Immature natural killer cell (primary cell): Measurements from ENCODE around the gene ADRB2. TPM values are rescaled to one million over a fixed set of nuclear protein-coding genes. Genes with fewer than 3 reads are reported as not detected.

ENCODE experiments used
- DNase-seq, 3 donors: peaks; one replicate each; pipeline ENCODE4 v3.0.0; 2022; ENCODE audit warnings: mixed read lengths in 1 of 3
- H3K27ac Mint-ChIP-seq, 6 donors: one replicate each; pipeline ENCODE4 v1.8.0; 2020; ENCODE audit warnings: mixed read lengths in 6 of 6, mild to moderate bottlenecking in 5 of 6, inconsistent platforms in 4 of 6, moderate library complexity in 3 of 6
- H3K27me3 Mint-ChIP-seq, 3 donors: one replicate each; pipeline ENCODE4 v1.8.0; 2020 to 2021; ENCODE audit warnings: low read depth in 3 of 3, mild to moderate bottlenecking in 3 of 3, mixed read lengths in 3 of 3, moderate library complexity in 3 of 3, inconsistent platforms in 1 of 3
- H3K36me3 Mint-ChIP-seq, 3 donors: one replicate each; pipeline ENCODE4 v1.8.0; 2020; ENCODE audit warnings: mixed read lengths in 3 of 3, inconsistent platforms in 2 of 3, mild to moderate bottlenecking in 2 of 3
- H3K4me1 Mint-ChIP-seq, 2 donors: one replicate each; pipeline ENCODE4 v1.8.0; 2020; ENCODE audit warnings: inconsistent platforms in 2 of 2, mild to moderate bottlenecking in 2 of 2, mixed read lengths in 2 of 2, moderate library complexity in 1 of 2
- H3K4me3 Mint-ChIP-seq, 5 donors: one replicate each; pipeline ENCODE4 v1.8.0; 2020; ENCODE audit warnings: mild to moderate bottlenecking in 5 of 5, mixed read lengths in 5 of 5, inconsistent platforms in 3 of 5, moderate library complexity in 3 of 5
- H3K9me3 Mint-ChIP-seq, 6 donors: one replicate each; pipeline ENCODE4 v1.8.0; 2020; ENCODE audit warnings: mild to moderate bottlenecking in 6 of 6, mixed read lengths in 6 of 6, inconsistent platforms in 4 of 6, moderate library complexity in 3 of 6
- polyA plus RNA-seq, 3 donors: library from polyadenylated mRNA; unstranded; fragments of 300-500 nt; fragmentation: Illumina TruSeq; gene quantifications; one replicate each; pipeline ENCODE4 v1.2.3, GENCODE V29; 2021

ADRB2 gene
- polyA plus RNA-seq, 3 donors from 2014 or later = 34.4 to 65.2 (median 54.1) TPM

DNA sequence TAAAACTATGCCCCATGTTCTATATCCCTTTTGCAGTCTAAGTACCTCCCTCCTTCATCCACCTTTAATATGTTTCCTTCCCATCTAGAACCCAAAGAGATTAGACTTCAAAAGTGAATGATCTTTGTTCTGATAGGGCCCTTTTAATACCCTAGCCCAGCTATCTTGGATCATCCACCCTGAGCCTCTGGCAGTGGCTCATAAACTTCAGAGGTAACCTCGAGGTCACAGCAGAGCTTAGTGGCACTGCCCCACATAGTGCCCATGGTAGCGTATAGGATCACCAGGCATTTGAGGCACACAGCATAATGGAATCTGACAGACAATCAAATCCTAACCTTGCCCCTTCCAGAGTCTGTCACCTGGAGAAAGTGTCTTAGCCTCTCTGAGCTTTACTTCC lies 15.8 kb downstream of the ADRB2 start:
- peaks cover 10 to 28% (median 15%) of the 10 kb centered on the region in 3 donors for H3K36me3 Mint-ChIP-seq
- peak overlapping the region; percentile 25 to 83 (median 58) for H3K4me3 Mint-ChIP-seq
- DNase-seq = no peak
- H3K9me3 Mint-ChIP-seq = no peaks in the 10 kb centered on the region
- H3K27ac Mint-ChIP-seq = peak overlapping the region; percentile 92 to 97 (median 97)
- H3K27me3 Mint-ChIP-seq = peaks cover 0 to 10% (median 6%) of the 10 kb centered on the region in 3 donors
- H3K4me1 Mint-ChIP-seq = peaks cover 93 to 99% of the 10 kb centered on the region in 2 donors

DNA sequence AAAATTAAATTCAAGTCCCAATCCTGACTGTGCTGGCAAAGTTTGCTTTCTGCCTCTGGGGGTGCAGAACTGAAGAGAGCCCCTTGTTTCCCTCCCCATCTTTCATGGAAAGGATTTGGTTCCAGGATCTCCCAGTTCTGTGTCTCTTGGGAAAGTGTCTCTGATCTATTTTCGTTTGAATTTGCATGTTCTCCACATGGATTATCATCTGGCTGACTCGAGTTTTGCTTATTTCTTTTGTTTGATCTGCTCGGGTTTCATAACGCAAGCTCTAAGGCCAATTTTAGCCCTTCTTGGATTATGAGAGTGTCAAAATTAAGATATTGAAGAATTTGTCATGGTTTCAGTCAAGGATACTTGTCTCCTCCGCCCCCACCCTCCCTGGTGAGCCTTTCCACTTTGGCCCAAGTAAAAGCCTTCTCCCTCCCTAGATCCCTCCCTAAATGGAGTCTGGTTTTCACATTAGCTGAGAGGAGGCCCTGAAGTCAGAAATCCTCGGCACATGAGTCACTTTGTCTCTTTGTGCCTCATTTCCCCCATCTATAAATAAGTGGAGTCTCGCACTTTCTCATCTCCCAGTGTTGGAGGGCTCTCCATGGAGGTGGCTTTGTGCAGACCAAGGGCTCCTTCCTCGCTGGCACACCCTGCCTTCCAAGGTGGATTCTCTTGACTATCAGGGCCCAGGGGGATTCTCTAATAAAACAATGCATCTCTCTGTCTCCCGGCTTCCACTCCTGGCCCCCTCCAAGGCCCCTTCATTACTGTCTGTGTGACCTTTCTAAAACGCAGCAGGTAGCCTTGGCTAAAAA lies 17.3 kb downstream of the ADRB2 start:
- Mint-ChIP-seq H3K27ac (peak overlapping the region; percentile 92 to 97 (median 97)), H3K27me3 (peaks cover 4 to 13% (median 9%) of the 10 kb centered on the region in 3 donors), H3K4me1 (peaks cover 91 to 100% of the 10 kb centered on the region in 2 donors), H3K4me3 (peak overlapping the region; percentile 26 to 83 (median 57)), H3K36me3 (peaks cover 14 to 27% (median 15%) of the 10 kb centered on the region in 3 donors), H3K9me3 (peaks cover 0 to 1% (median 0%) of the 10 kb centered on the region in 6 donors)
- no peak for DNase-seq

DNA sequence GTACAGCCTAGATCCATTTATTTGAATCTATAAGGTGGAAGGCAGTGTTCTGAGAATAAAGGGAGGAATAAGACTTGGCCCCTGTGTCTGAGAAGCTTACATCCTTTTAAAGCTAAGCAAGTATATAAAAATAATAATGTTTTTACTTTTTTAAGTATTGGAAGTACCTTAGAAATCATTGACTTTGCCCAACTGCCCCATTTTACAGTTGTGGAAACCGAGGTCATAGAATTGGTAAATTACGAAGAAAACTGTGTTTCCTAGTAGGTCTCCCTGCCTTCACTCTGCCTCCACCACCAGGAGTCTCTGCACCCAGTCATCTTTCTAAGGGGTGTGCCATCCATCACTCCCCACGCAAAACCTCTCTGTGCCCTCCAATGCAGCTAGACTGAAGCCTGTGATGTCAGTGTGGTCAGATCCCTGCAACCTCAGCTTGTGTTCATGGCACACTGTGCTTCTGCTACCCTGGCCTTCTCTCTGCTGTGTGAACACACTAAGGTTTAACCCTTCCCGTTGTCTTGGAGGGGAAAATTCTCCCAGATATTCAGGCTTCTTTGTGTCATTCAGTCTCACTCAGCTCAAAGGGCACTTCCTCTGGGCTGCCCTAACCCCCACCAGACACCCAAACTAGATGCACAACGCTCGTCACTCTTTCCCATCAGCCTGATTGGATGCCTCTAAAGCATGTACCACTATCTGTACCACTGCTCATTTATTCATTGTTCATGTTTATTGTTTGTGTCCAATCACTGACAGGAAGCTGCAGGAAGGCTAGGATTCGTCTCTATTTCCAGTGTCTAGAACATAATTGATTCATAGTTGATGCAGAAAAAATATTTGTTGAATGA lies 18.2 kb downstream of the ADRB2 start:
- peak; percentile 86 to 88 (median 86) for DNase-seq
- H3K36me3 Mint-ChIP-seq = peaks cover 14 to 28% (median 15%) of the 10 kb centered on the region in 3 donors
- H3K4me3 Mint-ChIP-seq = peak overlapping the region; percentile 68 to 83 (median 74)
- H3K27me3 Mint-ChIP-seq = peaks cover 4 to 13% (median 13%) of the 10 kb centered on the region in 3 donors
- peaks cover 92 to 100% of the 10 kb centered on the region in 2 donors for H3K4me1 Mint-ChIP-seq
- H3K27ac Mint-ChIP-seq = peak overlapping the region; percentile 92 to 97 (median 97)
- peaks cover 0 to 1% (median 0%) of the 10 kb centered on the region in 6 donors for H3K9me3 Mint-ChIP-seq

GRCh38 chr5:148846930-148847329 lies 20.5 kb downstream of the ADRB2 start:
- Mint-ChIP-seq H3K4me3 (peak overlapping the region; percentile 31 to 85 (median 56)), H3K36me3 (peaks cover 12 to 29% (median 19%) of the 10 kb centered on the region in 3 donors), H3K27me3 (peaks cover 4 to 15% (median 13%) of the 10 kb centered on the region in 3 donors), H3K4me1 (peaks cover 96 to 100% of the 10 kb centered on the region in 2 donors), H3K9me3 (peaks cover 0 to 1% (median 0%) of the 10 kb centered on the region in 6 donors), H3K27ac (peak overlapping the region; percentile 92 to 98 (median 97))
- DNase-seq = no peak

DNA sequence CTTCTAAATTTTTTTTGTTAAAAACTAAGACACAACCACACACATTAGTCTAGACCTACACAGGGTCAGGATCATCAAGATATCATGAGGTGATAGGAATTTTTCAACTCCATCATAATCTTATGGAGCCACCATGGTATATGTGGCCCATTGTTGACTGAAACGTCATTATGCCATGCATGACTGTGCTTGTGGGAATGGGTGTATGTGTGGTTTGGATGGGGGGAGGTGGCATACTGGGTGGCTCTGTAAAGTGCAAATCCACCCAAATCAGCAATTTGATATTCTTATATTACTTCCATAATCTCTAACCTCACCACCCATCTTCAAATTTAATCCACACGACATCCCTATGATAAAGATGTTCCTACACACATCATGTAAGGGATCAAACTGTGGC lies 21.0 kb downstream of the ADRB2 start:
- DNase-seq = peak in 2 of 3 donors; percentile 48 to 54
- Mint-ChIP-seq H3K4me1 (peaks cover 96 to 100% of the 10 kb centered on the region in 2 donors), H3K27ac (peak overlapping the region; percentile 97 to 100 (median 100)), H3K27me3 (peaks cover 4 to 15% (median 13%) of the 10 kb centered on the region in 3 donors), H3K4me3 (peak overlapping the region; percentile 61 to 97 (median 88)), H3K9me3 (peaks cover 0 to 1% (median 0%) of the 10 kb centered on the region in 6 donors), H3K36me3 (peaks cover 12 to 27% (median 19%) of the 10 kb centered on the region in 3 donors)

GRCh38 chr5:148848393-148849031 lies 22.1 kb downstream of the ADRB2 start:
- peak overlapping the region; percentile 97 to 100 (median 100) for H3K27ac Mint-ChIP-seq
- H3K9me3 Mint-ChIP-seq = peaks cover 0 to 1% (median 0%) of the 10 kb centered on the region in 6 donors
- H3K4me3 Mint-ChIP-seq = peak overlapping the region; percentile 84 to 97 (median 92)
- peaks cover 96 to 100% of the 10 kb centered on the region in 2 donors for H3K4me1 Mint-ChIP-seq
- peak; percentile 78 to 80 (median 78) for DNase-seq
- H3K36me3 Mint-ChIP-seq = peaks cover 12 to 27% (median 19%) of the 10 kb centered on the region in 3 donors
- peaks cover 4 to 15% (median 13%) of the 10 kb centered on the region in 3 donors for H3K27me3 Mint-ChIP-seq

- peaks cover 4 to 15% (median 13%) of the 10 kb centered on the region in 3 donors for H3K27me3 Mint-ChIP-seq
- H3K36me3 Mint-ChIP-seq = peaks cover 12 to 27% (median 19%) of the 10 kb centered on the region in 3 donors
- H3K4me3 Mint-ChIP-seq = peak overlapping the region; percentile 84 to 97 (median 92)
- peak overlapping the region; percentile 97 to 100 (median 100) for H3K27ac Mint-ChIP-seq
- peaks cover 0 to 1% (median 0%) of the 10 kb centered on the region in 6 donors for H3K9me3 Mint-ChIP-seq
- peaks cover 96 to 100% of the 10 kb centered on the region in 2 donors for H3K4me1 Mint-ChIP-seq
- peak; percentile 82 to 84 (median 84) for DNase-seq
These were observed 23.1 kb downstream of the ADRB2 start for GRCh38 chr5:148849461-148849860.

DNA sequence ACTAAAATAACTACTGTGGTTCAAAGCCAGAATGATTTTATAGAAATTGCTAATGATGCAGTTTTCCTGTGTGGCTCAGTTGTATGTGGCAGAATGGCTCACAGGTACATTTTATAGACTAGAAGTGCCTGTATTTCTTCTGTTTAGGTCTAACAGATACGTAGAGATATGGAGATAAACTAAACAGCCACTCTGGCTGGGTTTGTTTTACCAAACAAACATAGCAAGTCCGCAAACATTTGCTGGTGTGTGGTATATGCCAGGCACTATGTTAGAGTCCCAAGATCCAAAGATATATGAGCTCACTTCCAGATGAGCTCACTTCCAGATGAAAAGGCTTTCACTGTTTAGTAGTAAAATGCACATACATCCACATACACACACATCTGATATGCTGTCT lies 24.4 kb downstream of the ADRB2 start:
- Mint-ChIP-seq H3K36me3 (peaks cover 10 to 24% (median 18%) of the 10 kb centered on the region in 3 donors), H3K9me3 (peaks cover 0 to 1% (median 0%) of the 10 kb centered on the region in 6 donors), H3K27ac (peak overlapping the region; percentile 97 to 100 (median 100)), H3K4me3 (peak overlapping the region; percentile 76 to 95 (median 88)), H3K4me1 (peaks cover 97 to 100% of the 10 kb centered on the region in 2 donors), H3K27me3 (peaks cover 7 to 13% (median 10%) of the 10 kb centered on the region in 3 donors)
- DNase-seq = no peak

DNA sequence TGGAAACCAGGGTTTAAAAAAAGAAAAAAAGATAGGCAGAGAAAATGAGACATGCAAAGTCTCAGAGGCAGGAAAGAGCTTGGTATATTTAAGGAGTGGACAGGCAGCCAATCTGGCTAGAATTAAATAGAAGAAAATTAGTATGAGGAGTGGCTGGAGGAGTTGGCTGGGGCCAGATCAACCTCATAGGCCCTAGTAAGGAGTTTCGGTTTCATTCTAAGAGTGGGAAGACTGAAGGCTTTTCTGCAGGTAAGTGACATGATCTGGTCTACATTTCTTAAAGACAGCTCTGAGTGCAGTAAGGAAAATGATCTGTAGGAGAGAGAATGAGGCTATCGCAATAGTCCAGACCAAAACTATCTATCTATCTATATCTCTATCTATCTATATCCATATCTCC lies 27.5 kb downstream of the ADRB2 start:
- Mint-ChIP-seq H3K36me3 (peaks cover 6 to 26% (median 10%) of the 10 kb centered on the region in 3 donors), H3K27ac (peak overlapping the region; percentile 91 to 100 (median 99)), H3K27me3 (peaks cover 3 to 9% (median 6%) of the 10 kb centered on the region in 3 donors), H3K4me1 (peaks cover 100% of the 10 kb centered on the region in 2 donors), H3K9me3 (no peaks in the 10 kb centered on the region), H3K4me3 (peak overlapping the region; percentile 52 to 95 (median 81))
- no peak for DNase-seq

DNA sequence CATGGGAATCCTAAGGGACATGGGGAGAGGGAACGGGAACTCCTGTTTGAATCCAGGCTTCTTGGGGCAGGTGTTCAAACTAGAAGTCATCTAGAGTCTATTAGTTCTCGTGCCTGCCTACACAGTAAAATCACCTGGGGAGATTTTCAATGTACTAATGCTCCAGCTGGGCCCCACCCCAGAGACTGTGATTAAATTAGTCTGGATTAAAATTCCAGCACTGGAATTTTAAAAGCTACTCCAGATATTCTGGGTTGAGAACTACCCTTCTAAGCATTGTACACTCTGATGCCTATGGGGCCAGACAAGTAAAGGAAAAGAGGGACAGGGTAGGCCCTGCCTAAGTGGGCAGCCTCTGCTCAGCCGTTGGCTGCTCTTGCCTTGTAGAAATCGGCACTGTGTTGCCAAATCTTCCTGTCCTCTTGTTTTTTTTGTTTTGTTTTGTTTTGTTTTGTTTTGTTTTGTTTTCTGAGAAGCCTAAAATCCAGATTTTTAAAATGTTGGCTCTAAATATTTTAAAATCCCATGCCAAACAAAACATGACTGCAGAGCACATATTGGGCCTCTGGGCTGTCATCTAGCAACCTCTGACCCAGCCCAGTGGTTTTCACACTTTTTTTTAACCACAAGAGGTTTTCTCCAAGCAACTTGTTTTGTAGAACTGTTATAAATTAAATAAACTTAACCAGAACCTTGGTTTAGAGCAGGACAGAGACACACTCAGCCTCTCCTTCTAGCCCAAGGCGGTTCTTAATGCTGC lies 29.0 kb downstream of the ADRB2 start:
- Mint-ChIP-seq H3K9me3 (no peaks in the 10 kb centered on the region), H3K4me3 (peak overlapping the region; percentile 68 to 95 (median 81)), H3K27ac (peak overlapping the region; percentile 95 to 100 (median 98)), H3K4me1 (peaks cover 100% of the 10 kb centered on the region in 2 donors), H3K27me3 (peaks cover 3 to 6% (median 4%) of the 10 kb centered on the region in 3 donors), H3K36me3 (peaks cover 5 to 34% (median 12%) of the 10 kb centered on the region in 3 donors)
- DNase-seq = peak; percentile 82 to 86 (median 85)

- H3K27me3 Mint-ChIP-seq = peaks cover 3 to 6% (median 4%) of the 10 kb centered on the region in 3 donors
- DNase-seq = no peak
- H3K4me3 Mint-ChIP-seq = peak overlapping the region; percentile 68 to 95 (median 81)
- peaks cover 100% of the 10 kb centered on the region in 2 donors for H3K4me1 Mint-ChIP-seq
- peak overlapping the region; percentile 95 to 100 (median 98) for H3K27ac Mint-ChIP-seq
- H3K9me3 Mint-ChIP-seq = no peaks in the 10 kb centered on the region
- peaks cover 8 to 31% (median 12%) of the 10 kb centered on the region in 3 donors for H3K36me3 Mint-ChIP-seq
These were observed 29.6 kb downstream of the ADRB2 start for GRCh38 chr5:148856009-148856367.

- H3K9me3 Mint-ChIP-seq = no peaks in the 10 kb centered on the region
- no peak for DNase-seq
- H3K27me3 Mint-ChIP-seq = peaks cover 3 to 6% (median 4%) of the 10 kb centered on the region in 3 donors
- peak overlapping the region; percentile 95 to 100 (median 98) for H3K27ac Mint-ChIP-seq
- H3K4me3 Mint-ChIP-seq = peak overlapping the region; percentile 68 to 95 (median 81)
- H3K4me1 Mint-ChIP-seq = peaks cover 100% of the 10 kb centered on the region in 2 donors
- peaks cover 10 to 28% (median 12%) of the 10 kb centered on the region in 3 donors for H3K36me3 Mint-ChIP-seq
These were observed 30.0 kb downstream of the ADRB2 start for GRCh38 chr5:148856424-148856823.
